22Rv1 (cell line): ENCODE results near the gene NIPSNAP3A.

Experiments
- H3K27ac ChIP-seq: fragments of 450-650 bp; 2 replicates; pipeline ENCODE4 v1.5.1; 2017
- ZFX ChIP-seq: fragments of 450-650 bp; IDR thresholded peaks from 2 replicates; pipeline ENCODE4 v1.6.1; 2017; ENCODE audit warnings: antibody characterized with exemption, borderline replicate concordance
- TF ChIP-seq, protein P1 (sequence below): fragments of 450-650 bp; IDR thresholded peaks from 2 replicates; pipeline ENCODE4 v1.5.1; 2017; ENCODE audit warnings: mild to moderate bottlenecking

Gene NIPSNAP3A

DNA sequence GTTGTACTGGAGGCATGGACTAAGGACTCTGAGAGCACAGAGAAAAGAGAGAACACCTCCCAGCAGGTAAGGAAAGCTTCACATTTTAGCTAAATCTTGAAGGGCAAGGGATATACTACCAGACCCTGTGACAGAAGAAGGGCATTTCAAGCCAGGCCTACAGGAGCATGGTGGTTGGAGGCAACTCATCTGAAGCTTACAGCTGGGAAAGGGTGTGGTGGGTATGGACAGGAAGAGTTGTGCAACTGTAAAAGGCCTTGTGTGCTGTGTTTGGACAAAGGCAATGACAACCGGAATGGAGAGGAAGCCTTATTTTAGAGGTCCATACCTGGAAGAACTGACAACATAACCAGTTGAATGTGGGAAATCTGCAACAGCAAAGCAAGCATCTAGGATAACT, 47.6 kb downstream of the NIPSNAP3A start:
- TF ChIP-seq ZFX = no peak
- TF ChIP-seq, protein P1, sequence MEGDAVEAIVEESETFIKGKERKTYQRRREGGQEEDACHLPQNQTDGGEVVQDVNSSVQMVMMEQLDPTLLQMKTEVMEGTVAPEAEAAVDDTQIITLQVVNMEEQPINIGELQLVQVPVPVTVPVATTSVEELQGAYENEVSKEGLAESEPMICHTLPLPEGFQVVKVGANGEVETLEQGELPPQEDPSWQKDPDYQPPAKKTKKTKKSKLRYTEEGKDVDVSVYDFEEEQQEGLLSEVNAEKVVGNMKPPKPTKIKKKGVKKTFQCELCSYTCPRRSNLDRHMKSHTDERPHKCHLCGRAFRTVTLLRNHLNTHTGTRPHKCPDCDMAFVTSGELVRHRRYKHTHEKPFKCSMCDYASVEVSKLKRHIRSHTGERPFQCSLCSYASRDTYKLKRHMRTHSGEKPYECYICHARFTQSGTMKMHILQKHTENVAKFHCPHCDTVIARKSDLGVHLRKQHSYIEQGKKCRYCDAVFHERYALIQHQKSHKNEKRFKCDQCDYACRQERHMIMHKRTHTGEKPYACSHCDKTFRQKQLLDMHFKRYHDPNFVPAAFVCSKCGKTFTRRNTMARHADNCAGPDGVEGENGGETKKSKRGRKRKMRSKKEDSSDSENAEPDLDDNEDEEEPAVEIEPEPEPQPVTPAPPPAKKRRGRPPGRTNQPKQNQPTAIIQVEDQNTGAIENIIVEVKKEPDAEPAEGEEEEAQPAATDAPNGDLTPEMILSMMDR = no peak
- no peak overlapping the region for H3K27ac ChIP-seq

DNA sequence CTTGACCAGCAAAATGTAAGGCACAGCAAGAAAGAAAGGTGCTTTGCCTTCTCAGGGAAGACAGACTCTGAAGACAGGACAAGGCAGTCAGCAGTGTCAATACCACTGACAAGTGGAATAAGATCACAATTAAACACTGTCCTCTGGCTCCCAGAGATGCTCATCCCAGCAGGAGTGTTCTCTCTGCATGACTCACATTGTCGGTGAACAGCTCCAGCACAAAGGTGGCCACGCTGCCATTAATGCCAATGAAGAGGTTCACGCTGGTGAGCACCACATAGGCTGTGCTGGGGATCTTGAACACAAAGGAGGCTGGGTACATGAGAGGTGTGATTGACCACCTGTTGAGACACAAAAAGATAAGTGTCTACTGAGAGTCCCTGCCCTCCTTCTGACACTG, 48.4 kb downstream of the NIPSNAP3A start:
- no peak overlapping the region for H3K27ac ChIP-seq

DNA sequence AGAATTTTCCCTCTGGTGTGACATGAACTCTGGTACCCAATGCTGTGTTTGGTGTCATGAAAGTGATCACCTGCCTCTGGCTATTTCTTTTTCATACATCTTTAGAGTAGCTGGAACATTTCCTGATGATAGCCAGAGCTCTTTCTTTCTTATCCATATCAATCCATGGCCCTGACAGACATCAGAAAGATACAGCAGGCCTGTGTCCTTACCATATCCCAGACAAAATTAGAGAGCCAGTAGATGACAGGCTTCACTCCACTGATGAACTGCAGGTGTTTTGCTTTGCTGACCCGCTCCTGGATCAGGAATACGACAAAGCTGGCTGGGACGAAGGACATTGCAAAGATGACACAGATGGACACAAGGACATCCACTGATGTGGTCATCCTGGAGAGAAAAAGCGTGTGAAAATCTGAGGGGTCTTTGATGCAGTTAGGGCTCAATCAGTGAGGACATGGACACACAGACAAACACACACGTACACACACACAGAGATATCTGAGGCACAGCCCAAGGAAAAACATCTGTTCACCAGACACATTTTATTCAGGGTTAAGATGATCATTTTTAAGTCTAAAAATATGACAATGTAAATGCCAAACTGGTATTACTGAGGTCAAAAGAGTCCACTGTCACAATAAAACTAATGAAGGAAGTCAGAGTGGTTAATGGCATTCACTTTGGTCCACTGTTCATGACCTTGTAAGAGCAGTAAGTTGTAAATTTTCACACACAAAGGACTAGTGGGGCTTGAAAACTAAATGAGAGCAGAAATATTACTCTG, 50.9 kb downstream of the NIPSNAP3A start:
- H3K27ac ChIP-seq = no peak overlapping the region
- TF ChIP-seq, protein P1 = no peak
- no peak for TF ChIP-seq ZFX

More for the DNA sequence above, 48.4 kb downstream of the NIPSNAP3A start:
- TF ChIP-seq ZFX = no peak
- TF ChIP-seq, protein P1 = no peak

DNA sequence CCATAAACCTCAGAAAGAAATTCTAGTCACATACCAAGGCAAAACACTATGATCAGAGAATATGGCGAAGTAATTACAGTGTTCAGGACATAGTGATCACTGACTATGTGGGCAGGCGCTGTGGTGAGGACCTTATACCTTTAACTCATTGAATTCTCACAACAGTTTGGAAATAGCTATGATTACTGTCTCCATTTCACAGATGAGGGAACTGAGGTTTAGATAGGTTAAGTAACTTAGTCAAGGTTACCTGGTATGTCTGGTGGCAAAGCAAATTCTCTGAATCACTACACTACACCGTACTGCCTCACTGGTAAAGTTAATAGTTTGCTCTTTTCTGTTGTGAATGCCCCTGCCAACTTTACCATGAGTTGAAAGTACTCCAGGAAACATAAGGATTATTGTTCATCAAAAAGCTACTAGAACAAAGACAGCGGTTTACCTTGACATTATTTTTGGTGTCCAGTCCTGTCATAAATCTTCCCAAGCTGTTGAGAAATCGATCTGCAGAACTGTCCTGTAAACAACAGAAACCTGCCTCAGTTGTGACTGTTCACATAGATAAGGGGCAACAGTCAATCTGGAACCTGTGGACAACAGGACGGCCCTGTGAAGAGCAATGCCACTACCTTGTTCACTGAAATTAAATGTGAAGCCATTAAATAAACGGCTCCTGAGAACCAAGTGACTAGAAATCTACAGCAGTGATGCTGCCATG, 52.7 kb downstream of the NIPSNAP3A start:
- no peak overlapping the region for H3K27ac ChIP-seq
- TF ChIP-seq ZFX = no peak
- TF ChIP-seq, protein P1 = no peak

DNA sequence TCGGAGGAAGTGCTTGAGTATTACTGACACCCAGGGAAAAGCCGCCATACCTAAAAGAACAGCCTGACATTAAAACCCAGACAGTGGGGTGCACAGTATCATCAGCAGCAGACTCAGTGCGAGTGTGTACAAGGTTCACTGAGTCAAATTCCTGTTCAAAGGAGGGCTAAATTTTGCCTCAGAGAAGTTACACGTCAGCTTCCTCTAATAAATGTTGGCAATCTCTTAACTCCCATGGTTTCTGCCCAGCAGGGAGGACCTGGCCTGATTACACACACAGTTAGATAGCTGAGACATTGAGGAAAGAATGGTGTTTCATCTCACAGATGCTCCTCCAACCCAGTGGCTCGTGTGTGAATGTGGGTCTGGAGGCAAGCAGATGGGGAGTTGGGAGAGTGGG, 54.6 kb downstream of the NIPSNAP3A start:
- no peak overlapping the region for H3K27ac ChIP-seq
- TF ChIP-seq, protein P1 = no peak
- TF ChIP-seq ZFX = no peak

DNA sequence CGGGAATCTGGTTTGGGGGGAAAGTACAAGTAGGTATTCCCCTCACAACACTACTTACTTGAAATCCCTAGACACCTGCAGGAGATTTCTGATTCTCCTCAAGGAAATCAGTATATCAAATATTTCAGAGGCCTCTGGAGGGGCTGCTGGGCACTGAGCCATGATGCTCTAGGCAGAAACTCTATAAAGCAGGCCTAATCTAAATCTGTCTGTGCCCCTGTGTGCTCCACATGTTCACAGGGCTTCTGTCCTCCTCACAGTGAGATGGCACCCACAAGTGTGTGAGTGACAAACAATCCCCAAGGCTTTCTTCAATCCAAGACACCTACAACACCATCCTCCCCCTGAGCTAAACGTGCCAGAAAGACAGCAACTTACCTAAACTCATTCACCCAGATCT, 55.4 kb downstream of the NIPSNAP3A start:
- H3K27ac ChIP-seq = no peak overlapping the region
- TF ChIP-seq ZFX = no peak
- TF ChIP-seq, protein P1 = no peak

DNA sequence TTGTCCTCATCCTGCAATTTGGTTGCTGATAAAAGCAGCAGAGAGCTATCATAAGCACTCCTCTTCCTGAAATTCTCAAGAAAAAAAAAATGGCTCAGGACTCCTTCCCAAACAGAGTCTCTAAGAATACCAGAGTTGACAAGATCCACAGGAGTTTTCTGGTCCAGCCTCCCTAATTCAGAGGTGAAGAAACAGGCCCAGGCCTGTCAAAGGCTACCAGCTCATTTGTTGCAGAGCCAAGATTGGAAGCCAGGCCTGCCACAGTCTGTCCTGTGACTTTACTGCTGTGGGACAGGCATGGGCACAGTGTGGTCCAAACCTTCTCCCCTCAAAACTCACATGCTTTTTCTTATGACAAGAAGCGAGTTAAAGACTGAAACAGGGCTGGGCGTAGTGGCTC, 58.0 kb downstream of the NIPSNAP3A start:
- TF ChIP-seq ZFX = no peak
- TF ChIP-seq, protein P1 = no peak
- H3K27ac ChIP-seq = no peak overlapping the region
